GM20000 (cell line): ENCODE data around the gene DUOXA2.

ENCODE experiments used
- DNase-seq: peaks from one replicate; pipeline ENCODE4 v3.0.0; 2012; ENCODE audit warnings: low spot score
- CTCF ChIP-seq: IDR thresholded peaks from 2 replicates; pipeline ENCODE4 v1.5.1; 2012; ENCODE audit warnings: mild to moderate bottlenecking, control low read depth; ENCODE audit errors: extremely low read depth, missing control alignments

The DUOXA2 gene

GRCh38 chr15:45162771-45163507 is 48.8 kb downstream of the DUOXA2 start:
- TF ChIP-seq CTCF = peak; percentile 89
- DNase-seq = peak; percentile 88

GRCh38 chr15:45163508-45163856 is 49.4 kb downstream of the DUOXA2 start:
- DNase-seq = no peak
- no peak for TF ChIP-seq CTCF

- no peak for DNase-seq
- no peak for TF ChIP-seq CTCF
Observed at GRCh38 chr15:45164914-45165313, 50.8 kb downstream of the DUOXA2 start.

- no peak for DNase-seq
- no peak for TF ChIP-seq CTCF
Observed at GRCh38 chr15:45165536-45165935, 51.4 kb downstream of the DUOXA2 start.

- peak; percentile 60 for TF ChIP-seq CTCF
Observed at GRCh38 chr15:45166834-45167630, 52.9 kb downstream of the DUOXA2 start.

GRCh38 chr15:45167631-45168205 is 53.6 kb downstream of the DUOXA2 start:
- no peak for TF ChIP-seq CTCF
- DNase-seq = no peak

More at GRCh38 chr15:45166834-45167630, 52.9 kb downstream of the DUOXA2 start:
- peak; percentile 92 for DNase-seq
